MM.1S (cell line): Measurements from ENCODE around the gene CLCNKB.

ENCODE experiments used
- EZH2 ChIP-seq: fragments of 300-600 bp; sonication (generic); optimal IDR thresholded peaks from 2 replicates; pipeline ENCODE3; 2017; ENCODE audit warnings: low read depth, mild to moderate bottlenecking, antibody characterized with exemption, low read length, mixed read lengths
- TF ChIP-seq, protein P1 (sequence below): fragments of 300-600 bp; sonication (generic); IDR thresholded peaks from 2 replicates; pipeline ENCODE4 v1.5.1; 2016; ENCODE audit warnings: antibody characterized with exemption, low read length, mixed read lengths

DNA sequence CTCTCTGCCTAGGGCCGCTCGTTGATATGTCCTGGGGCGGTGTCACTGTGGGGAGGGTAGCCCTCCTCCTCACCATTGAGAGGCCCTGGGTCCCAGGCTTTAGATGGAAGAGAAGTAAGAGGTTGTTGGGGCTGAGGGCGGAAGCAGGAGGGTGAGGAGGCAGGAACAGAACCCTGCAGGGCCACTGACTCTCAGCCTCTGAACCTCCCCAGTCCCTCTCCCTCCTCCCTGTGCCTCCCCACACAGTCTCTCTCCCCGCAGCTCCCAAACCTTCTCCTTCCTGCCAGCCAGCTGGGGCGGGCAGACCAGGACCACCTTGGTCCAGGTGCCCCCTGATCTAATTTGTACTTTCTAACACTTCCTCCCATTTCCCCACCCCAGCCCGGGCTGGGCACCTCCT, 44.2 kb downstream of the CLCNKB start:
- TF ChIP-seq, protein P1, sequence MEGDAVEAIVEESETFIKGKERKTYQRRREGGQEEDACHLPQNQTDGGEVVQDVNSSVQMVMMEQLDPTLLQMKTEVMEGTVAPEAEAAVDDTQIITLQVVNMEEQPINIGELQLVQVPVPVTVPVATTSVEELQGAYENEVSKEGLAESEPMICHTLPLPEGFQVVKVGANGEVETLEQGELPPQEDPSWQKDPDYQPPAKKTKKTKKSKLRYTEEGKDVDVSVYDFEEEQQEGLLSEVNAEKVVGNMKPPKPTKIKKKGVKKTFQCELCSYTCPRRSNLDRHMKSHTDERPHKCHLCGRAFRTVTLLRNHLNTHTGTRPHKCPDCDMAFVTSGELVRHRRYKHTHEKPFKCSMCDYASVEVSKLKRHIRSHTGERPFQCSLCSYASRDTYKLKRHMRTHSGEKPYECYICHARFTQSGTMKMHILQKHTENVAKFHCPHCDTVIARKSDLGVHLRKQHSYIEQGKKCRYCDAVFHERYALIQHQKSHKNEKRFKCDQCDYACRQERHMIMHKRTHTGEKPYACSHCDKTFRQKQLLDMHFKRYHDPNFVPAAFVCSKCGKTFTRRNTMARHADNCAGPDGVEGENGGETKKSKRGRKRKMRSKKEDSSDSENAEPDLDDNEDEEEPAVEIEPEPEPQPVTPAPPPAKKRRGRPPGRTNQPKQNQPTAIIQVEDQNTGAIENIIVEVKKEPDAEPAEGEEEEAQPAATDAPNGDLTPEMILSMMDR = no peak
- no peak for TF ChIP-seq EZH2
